HG03575 (cell line): Measurements from ENCODE around the gene ASRGL1.
"Not testable (repeated sequence)": the region's sequence is repeated elsewhere in the genome, so short reads cannot be mapped to it uniquely, and the experiment has no call there.

Experiments
- ATAC-seq: cut with Tn5 transposase; IDR thresholded peaks from one replicate; pipeline ENCODE4 v1.9.1; 2021; ENCODE audit not compliant: unreplicated experiment, insufficient number of reproducible peaks, low FRiP score; ENCODE audit errors: extremely low read depth

The ASRGL1 gene

DNA sequence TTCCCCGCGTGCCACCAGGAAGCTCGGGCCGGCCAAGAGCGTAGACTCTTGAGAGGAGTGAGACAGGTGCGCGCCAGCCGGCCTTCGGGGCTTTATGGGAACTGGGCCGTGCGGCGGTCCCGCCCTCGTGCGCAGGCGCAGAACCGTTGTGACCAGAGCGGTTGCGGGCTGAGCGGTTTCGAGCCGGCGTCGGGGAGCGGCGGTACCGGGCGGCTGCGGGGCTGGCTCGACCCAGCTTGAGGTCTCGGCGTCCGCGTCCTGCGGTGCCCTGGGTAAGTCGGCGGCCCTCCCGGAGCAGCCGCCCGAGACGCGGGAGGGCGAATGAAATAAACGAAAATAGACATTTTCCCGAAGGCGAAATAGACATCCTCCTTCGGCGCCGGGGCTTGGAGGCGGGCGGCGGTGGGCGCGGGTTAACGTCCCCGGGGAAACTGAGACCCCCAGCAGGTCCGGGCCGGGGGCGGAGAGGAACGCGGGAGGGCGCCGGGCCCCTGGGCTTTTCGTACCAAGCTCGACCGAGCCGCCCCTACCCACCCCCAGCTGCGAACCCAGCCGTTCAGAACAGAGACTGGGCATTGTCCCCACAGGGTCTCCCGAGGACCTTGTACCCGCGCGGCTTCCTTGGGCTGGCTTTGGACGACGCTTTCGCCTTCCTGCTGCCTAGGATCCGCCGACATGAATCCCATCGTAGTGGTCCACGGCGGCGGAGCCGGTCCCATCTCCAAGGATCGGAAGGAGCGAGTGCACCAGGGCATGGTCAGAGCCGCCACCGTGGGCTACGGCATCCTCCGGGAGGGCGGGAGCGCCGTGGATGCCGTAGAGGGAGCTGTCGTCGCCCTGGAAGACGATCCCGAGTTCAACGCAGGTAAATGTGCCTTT, at the start of gene ASRGL1:
ASRGL1 (plus strand) TSS at position 146 of the 879 bp plus-strand sequence; CDS start at position 676, 530 bp downstream.
- ATAC-seq, result no peak

DNA sequence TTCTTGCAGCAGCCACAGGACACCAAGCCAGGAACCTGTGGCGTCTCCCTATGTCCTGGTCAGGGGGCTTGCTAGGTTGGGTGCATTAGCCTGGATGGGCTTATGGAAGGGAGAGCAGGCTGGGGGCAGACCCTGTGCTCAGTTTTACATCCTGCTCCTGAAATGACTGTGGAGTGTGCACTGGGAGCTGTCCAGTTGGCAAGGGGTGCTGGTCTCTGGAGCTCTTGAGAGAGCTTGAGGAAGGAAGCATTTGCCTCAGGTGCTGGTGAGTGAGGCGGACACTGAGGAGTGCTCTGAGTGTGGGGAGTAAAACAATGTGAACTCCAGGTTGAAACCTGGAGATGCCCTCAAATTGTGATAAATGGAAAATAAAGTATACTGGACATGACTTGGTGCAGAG, 41.7 kb upstream of the ASRGL1 start:
- ATAC-seq, result no peak

GRCh38 chr11:62298975-62299374, 38.3 kb upstream of the ASRGL1 start, which contains the start of gene SCGB1D4:
TSS of gene SCGB1D4 (minus strand) at chr11:62299075. CDS start at chr11:62299010, 65 bp downstream.
- ATAC-seq, result no peak

- ATAC-seq, result no peak
Observed at GRCh38 chr11:62306227-62306626, 31.0 kb upstream of the ASRGL1 start.

DNA sequence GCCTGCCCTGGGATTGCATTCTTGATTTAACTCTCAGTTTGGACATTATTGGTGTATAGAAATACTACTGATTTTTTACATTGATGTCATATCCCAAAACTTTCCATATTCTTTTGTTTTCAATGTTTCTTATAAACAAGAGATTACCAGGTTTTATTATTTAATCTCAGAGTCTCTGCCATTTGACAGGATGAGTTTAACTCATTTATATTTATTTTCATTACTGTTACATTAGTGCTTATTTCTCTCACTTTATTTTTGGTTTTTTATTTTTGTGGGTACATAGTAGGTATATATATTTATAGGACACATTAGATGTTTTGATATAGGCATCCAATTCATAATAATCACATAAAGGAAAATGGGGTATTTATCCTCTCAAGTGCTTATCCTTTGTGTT, 29.3 kb upstream of the ASRGL1 start:
- no peak for ATAC-seq

GRCh38 chr11:62309991-62310390, 27.3 kb upstream of the ASRGL1 start:
- ATAC-seq, result no peak

GRCh38 chr11:62315431-62315830, 21.8 kb upstream of the ASRGL1 start:
- no peak for ATAC-seq

DNA sequence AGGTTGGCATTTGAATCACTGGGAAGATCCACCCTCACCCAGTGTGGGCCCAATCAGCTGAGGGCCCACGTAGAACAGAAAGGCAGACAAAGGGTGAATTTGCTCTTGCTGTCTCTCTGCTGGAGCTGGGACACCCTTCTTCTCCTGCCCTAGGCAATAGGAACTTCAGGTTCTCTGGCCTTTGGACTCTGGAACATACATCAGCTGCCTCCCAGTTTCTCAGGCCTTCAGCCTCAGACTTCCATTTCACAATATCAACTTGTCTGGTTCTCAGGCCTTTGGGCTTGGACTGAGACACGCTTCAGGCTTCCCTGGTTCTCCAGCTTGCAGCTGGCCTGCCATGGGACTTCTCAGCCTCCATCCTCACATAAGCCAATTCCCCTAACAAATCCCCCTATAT, 14.7 kb upstream of the ASRGL1 start:
- ATAC-seq, result no peak

- no peak for ATAC-seq
Observed at GRCh38 chr11:62324731-62325556, 12.3 kb upstream of the ASRGL1 start.

DNA sequence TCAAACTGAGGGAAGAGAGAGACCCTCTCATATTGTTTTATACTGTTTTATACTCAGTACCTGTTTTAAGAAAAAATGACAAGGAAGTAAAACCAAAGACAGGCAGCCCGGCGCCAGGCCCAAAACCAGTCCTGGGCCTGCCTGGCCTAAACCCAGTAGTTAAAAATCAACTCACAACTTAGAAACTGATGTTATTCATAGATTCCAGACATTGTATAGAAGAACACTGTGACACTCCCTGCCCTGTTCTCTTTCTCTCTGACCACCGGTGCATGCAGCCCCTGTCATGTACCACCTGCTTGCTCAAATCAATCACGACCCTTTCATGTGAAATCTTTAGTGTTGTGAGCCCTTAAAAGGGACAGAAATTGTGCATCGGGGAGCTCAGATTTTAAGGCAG, 11.5 kb upstream of the ASRGL1 start:
- ATAC-seq, result not testable (repeated sequence)

DNA sequence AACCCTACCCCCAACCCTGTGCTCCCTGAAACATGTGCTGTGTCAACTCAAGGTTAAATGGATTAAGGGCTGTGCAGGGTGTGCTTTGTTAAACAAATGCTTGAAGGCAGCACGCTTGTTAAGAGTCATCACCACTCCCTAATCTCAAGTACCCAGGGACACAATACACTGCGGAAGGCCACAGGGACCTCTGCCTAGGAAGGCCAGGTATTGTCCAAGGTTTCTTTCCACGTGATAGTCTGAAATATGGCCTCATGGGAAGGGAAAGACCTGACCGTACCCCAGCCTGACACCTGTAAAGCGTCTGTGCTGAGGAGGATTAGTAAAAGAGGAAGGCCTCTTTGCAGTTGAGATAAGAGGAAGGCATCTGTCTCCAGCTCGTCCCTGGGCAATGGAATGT, 10.5 kb upstream of the ASRGL1 start:
- not testable (repeated sequence) for ATAC-seq

DNA sequence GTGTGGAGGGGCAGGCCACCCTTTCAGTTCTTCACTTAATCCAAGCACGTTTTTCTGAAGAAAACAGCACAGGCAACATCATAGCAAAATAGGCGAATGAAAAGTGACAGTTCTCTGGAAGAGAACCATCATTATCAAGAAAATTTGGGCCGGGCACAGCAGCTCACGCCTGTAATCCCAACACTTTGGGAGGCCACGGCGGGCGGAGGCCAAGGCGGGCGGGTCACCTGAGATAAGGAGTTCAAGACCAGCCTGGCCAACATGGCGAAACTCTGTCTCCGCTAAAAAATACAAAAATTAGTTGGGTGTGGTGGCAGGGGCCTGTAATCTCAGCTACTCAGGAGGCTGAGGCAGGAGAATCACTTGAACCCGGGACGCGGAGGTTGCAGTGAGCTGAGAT, 9.7 kb upstream of the ASRGL1 start:
- not testable (repeated sequence) for ATAC-seq

GRCh38 chr11:62331264-62331663, 6.0 kb upstream of the ASRGL1 start:
- ATAC-seq, result not testable (repeated sequence)

DNA sequence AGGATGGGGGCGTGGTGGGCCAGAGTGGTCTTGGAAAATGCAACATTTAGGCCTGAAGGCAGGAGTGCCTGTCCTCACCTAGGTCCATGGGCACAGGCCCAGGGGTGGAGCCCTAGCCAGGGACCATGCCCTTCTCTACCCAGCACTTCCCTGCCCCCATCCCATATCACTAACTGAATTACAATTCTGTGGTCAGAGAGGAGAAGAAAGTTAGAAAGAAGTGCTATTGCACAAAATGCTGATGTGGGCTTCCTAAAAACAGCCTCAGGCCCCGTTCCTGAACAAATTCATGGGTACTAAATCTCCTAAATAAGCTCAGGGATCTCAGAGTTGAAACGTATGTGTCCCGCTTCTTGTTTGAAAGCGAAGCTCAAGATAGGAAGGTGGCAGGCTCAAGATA, 3.5 kb upstream of the ASRGL1 start:
- ATAC-seq, result no peak

GRCh38 chr11:62336949-62337302, 322 bp upstream of the ASRGL1 start:
- not testable (repeated sequence) for ATAC-seq

GRCh38 chr11:62338218-62338617, 970 bp downstream of the ASRGL1 start:
- ATAC-seq, result no peak

GRCh38 chr11:62340269-62340901, 3.1 kb downstream of the ASRGL1 start:
- no peak for ATAC-seq

GRCh38 chr11:62341588-62341987, 4.3 kb downstream of the ASRGL1 start:
- no peak for ATAC-seq

- ATAC-seq, result not testable (repeated sequence)
Observed at GRCh38 chr11:62343646-62344190, 6.5 kb downstream of the ASRGL1 start.
